Activated T-helper 9 cell treated with anti-CD3 and anti-CD28 coated beads, Interleukin-2, amount 50 U/mL, for 16 hours (primary cell): ENCODE results near the gene CXCR3.
"Not testable (repeated sequence)": the region's sequence is repeated elsewhere in the genome, so short reads cannot be mapped to it uniquely, and the experiment has no call there.

Experiments used
- DNase-seq: peaks from one replicate; pipeline ENCODE4 v3.0.0-alpha.2; 2020; ENCODE audit warnings: low read depth

Gene CXCR3

GRCh38 chrX:71636438-71637252 lies 18.3 kb upstream of the CXCR3 start:
- DNase-seq = no peak

- no peak for DNase-seq
Measured at GRCh38 chrX:71634366-71634765, 16.1 kb upstream of the CXCR3 start.

GRCh38 chrX:71632923-71633657 lies 14.8 kb upstream of the CXCR3 start:
- no peak for DNase-seq

GRCh38 chrX:71629467-71629866 lies 11.2 kb upstream of the CXCR3 start:
- no peak for DNase-seq

DNA sequence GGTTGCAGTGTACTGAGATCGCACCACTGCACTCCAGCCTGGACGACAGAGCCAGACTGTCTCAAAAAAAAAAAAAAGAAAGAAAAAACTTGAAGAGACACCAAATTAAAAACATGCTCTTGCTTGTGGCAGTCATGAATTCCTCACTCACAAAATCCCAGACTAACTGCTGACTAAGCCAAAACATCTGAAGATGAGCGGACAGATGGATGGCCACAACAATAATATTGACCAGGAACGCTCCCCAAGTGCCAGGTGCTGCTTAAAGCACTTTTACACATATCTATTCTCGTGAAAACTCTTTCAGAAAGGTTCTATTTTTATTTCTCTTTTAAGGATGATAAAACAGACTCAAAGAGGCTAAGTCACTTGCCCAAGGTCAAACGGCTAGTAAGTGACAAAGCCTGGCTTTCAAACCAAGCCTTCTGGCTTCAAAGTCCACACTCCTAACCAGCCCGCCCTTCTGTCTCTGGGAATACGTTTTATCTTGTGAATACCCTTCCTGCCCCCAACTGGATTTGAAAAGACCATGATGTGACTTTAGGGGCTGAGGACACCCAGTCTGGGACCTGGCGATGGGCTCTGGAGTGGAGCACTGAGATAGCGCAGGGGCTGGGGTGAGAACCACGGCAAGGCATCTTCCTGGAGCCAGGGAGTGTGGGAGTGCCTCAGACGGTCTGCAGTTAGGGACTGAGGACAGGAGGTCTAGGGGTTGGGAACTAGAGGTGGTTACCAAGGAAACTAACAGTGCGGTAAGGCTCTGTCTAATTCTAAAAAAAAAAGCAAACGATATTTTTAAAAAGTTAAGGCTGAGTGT lies 9.5 kb upstream of the CXCR3 start:
- no peak for DNase-seq

DNA sequence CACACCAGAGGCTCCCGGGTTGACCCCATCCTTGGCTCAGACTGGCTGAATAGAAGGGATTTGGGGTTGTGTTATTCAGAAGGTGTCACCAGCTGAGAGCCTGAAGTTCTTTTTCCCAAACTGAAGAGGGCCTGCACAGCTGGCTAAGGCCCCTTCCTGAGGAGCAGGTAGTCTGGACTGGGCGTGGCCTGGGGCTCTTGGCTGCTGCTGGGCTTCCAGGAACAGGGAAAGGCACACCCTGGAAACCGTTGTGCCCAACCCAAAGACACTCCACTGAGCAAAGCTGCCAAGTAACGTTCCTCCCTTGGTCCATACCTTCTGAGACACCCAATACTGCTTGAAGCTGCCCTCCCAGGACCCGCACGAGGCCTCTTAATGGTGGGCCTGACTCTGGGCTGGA lies 8.3 kb upstream of the CXCR3 start:
- no peak for DNase-seq

DNA sequence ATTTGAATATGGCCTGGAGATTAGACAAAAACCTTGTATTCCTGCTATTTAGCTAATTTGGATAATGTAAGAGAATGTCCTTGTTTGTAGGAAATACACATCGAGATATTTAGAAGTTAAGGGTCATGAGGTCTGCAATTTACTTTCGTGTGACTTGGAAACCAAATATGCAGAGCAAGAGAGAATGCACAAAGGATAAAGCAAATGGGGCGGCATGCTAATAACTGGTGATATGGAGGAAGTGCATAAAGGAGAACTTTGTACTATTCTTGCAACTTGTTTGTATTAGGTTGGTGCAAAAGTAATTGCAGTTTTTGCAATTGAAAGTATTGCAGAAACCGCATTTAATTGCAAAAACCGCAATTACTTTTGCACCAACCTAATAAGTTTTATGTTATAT lies 7.2 kb upstream of the CXCR3 start:
- no peak for DNase-seq

GRCh38 chrX:71623714-71624113 lies 5.4 kb upstream of the CXCR3 start:
- DNase-seq = no peak

DNA sequence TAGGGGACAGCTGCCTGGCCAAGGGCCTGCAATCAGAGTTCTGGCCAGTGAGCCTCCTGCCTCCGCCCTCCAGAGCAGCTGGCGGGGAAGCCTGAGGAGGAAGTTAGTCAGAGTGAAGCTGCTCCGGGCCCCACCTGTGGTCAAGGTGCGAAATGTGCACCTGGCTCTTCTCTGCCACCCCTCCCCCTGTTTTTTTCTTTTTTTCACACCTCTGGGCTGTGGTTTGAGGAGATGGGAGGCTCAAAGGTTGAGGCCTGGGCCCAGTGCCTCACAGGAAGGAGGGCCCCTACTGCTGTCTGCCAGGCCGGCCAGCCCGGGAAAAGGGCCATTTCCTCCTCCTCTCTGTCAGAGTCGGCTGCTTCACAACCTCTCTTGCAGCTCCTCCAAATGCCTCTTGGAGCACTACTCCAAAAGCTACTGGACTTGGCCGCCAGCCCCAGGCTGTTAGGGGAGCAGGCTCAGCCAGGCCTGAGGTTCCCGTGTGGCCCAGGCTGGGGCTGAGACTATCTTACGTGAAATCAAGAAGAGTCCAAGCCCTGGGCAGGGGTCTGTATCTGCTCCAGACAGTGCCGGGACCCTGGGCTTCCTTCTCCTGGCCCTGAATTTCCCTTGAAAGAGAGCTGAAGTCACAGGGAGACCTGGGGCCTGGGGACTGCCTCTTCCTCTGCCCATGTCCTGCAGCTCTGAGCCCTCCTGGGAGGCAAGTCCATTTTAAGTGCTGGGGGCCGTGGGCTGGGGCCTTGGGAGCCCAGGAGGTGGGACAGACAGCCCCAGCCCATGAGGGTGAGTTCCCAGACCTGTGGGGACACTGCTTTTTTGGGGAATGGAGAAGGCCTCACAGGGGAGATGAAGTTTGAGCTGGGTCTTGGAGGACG lies 4.5 kb upstream of the CXCR3 start:
- DNase-seq = peak; percentile 58

GRCh38 chrX:71622032-71622575 lies 3.8 kb upstream of the CXCR3 start:
- no peak for DNase-seq

GRCh38 chrX:71621603-71622002 lies 3.3 kb upstream of the CXCR3 start:
- DNase-seq = no peak

DNA sequence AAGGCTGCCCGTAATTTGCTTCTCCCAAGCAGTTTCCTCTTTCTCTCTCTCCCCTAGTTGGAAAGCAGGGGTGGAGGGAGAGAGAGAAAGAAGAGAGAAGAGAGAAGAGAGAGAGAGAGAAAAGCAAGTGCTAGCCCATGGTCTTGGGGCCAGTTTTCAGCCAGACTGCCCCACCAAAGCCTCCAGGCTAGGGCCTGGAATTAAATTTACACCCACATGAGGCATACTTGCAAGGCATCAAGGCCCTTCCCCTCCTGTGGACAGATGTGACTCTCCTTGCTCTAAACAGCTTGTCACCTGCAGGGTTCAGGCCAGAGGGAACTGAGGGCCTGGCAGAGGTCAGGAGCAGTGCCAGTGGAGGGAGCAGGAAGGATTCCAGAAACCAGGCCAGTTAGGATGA lies 1.7 kb upstream of the CXCR3 start:
- no peak for DNase-seq

DNA sequence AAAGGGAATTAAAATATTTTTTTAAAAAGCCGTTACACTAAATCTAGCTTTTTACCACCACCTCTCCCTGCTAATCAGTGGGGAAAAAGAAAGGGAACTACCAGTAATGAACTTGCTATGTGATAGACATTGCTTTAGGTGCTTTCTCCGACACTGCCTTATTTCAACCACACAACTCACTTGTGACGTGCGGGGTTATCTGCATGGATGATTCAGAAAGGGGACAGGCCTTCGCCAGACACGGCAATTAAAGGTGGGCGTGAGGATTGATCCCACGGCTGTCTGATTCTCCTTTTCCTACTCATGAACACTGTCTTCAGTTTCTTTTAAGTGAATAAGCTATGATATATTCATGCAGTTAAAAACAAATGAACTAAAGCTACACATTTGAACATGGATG lies 882 bp upstream of the CXCR3 start:
- DNase-seq = peak; percentile 48

- no peak for DNase-seq
Measured at GRCh38 chrX:71618787-71619186, 476 bp upstream of the CXCR3 start.

- no peak for DNase-seq
Measured at GRCh38 chrX:71617742-71618141, 569 bp downstream of the CXCR3 start.

- no peak for DNase-seq
Measured at GRCh38 chrX:71616672-71617529, 1.4 kb downstream of the CXCR3 start.

DNA sequence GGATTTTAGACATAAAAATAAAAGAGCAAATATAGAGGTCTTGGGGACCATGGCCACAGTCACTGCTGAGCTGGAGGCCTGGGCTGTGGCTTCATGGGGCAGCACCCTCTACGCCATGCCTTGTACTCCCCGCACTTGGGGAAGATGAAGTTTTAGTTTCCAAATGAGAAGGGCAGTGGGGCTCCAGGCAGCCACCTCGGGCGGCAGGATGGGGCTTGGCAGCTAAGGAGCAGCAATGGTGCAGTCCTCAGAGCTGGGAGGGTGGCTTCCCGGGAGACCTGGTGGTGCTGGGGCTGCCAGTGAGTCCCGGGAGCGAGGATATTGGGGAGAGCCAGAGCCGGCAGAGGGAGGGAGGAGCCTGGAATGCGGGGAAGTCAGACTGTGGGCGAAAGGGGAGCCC lies 2.4 kb downstream of the CXCR3 start:
- DNase-seq = no peak

DNA sequence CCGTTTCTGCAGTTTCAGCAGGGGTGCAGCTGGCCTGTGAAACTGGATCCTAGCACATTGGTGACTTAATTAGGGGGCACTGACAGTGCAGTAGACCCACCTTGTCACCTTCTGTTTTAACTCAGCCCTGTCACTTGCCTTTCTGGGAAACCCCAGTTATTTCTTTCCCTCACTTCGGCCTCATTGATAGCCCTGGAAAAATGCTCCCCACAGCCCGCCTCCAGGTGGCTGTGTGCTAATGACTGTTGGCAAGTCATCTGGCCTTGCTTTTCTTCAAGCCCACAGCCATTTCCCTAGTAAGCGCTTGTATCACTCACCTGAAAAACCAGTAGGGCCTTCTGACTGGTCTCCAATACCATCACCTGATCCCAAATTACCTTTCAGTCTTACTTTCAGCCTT lies 3.3 kb downstream of the CXCR3 start:
- DNase-seq = no peak

DNA sequence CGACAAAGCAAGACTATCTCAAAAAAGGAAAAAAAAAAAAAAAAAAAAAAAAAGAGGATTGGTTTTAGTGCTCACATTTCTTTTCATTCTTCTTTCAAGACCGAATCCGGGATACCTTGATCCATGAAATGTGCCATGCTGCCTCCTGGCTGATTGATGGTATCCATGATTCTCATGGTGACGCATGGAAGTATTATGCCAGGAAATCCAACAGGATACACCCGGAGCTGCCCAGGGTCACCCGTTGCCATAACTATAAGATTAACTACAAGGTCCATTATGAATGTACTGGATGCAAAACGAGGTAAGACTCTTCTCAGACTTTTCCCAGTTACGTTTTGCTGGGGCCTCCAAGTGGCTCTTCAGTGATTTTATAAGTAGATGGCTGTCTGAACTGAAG lies 6.1 kb downstream of the CXCR3 start:
- no peak for DNase-seq

DNA sequence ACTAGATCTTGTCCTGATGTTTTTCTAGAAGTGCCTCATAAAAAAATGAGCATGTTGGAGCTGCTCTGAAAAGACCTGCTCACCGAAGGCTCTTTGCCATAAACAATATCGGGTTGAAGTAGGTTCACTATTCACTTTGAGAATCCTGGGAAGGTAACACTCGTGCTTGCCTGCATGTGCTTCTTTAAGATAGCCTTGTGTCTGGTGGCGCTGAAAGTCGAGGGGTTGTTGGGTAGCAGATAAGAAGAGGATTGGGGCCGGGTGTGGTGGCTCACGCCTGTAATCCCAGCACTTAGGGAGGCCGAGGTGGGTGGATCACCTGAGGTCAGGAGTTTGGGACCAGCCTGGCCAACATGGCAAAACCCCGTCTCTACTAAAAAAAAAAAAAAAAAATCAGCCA lies 6.6 kb downstream of the CXCR3 start:
- DNase-seq = not testable (repeated sequence)
